ENCODE measurements around the gene CTSG.
"Not testable (repeated sequence)": the region's sequence is repeated elsewhere in the genome, so short reads cannot be mapped to it uniquely, and the experiment has no call there.

CTSG gene

DNA sequence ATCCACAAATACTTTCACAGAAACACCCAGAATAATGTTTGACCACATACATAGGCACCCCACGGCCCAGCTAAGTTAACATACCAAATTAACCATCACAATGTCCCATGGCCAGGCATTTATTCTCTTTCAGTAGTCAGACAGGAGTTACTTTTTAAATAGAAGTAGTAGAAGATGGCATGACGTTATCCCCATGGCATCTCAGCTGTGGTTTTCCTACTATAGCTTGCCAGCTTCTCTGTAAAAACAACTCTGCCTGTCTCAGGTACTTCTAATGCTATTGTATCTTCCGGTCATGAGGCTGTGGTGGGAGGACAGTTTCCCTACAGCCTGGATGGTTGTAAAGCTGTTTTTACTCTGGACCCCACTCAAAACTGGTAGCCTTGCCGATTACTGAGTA, 19.3 kb downstream of the CTSG start:
- TF ChIP-seq, protein P1, sequence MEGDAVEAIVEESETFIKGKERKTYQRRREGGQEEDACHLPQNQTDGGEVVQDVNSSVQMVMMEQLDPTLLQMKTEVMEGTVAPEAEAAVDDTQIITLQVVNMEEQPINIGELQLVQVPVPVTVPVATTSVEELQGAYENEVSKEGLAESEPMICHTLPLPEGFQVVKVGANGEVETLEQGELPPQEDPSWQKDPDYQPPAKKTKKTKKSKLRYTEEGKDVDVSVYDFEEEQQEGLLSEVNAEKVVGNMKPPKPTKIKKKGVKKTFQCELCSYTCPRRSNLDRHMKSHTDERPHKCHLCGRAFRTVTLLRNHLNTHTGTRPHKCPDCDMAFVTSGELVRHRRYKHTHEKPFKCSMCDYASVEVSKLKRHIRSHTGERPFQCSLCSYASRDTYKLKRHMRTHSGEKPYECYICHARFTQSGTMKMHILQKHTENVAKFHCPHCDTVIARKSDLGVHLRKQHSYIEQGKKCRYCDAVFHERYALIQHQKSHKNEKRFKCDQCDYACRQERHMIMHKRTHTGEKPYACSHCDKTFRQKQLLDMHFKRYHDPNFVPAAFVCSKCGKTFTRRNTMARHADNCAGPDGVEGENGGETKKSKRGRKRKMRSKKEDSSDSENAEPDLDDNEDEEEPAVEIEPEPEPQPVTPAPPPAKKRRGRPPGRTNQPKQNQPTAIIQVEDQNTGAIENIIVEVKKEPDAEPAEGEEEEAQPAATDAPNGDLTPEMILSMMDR (IDR thresholded peaks at IDR 0.05; ENCODE audit: borderline replicate concordance, control extremely low read depth, extremely low read depth, insufficient read depth, missing control alignments) = no peak
- DNase-seq (ENCODE audit: low spot score) = no peak
- in situ Hi-C loops (cut with MboI; ENCODE audit: low sequenced_read_pairs, unreplicated experiment) = no loop called here

DNA sequence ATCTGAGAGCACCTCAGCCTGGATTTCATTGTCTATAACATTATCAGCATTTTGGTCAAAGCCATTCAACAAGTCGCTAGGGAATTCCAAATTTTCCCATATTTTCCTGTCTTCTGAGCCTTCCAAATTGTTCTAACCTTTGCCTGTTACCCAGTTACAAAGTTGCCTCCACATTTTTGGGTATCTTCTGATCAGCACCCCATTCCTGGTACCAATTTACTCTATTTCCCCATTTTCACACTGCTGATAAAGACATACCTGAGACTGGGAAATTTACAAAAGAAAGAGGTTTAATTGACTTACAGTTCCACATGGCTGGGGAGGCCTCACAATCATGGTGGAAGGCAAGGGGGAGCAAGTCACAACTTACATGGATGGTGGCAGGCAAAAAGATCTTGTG, 27.0 kb downstream of the CTSG start:
- DNase-seq (ENCODE audit: low spot score); in situ Hi-C loops (cut with MboI; ENCODE audit: low sequenced_read_pairs, unreplicated experiment): not testable (repeated sequence)

DNA sequence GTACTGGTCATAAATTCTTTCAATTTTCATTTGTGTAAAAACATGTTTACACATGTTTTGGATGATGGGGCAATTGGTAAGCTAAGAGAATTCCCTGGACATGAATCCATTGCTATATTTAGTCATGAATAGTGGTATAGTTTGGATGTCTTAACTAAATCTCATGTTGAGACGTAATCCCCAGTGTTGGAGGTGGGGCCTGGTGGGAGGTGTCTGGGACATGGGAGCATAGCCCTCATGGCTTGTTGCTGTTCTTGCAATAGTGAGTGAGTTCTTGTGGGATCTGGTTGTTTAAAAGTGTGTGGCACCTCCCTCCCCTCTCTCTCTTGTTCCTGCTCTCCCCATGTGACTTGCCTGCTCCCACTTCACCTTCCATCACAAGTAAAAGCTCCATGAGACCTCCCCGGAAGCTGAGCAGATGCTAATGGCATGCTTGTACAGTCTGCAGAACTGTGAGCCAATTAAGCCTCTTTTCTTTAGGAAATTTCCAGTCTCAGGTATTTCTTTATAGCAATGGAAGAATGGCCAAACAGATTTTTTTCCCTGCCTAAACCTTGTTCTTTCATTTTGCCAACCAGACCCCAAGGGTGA, 33.6 kb downstream of the CTSG start:
- DNase-seq (ENCODE audit: low spot score) = no peak
- TF ChIP-seq, protein P1 (IDR thresholded peaks at IDR 0.05; ENCODE audit: borderline replicate concordance, control extremely low read depth, extremely low read depth, insufficient read depth, missing control alignments) = no peak
- in situ Hi-C loops (cut with MboI; ENCODE audit: low sequenced_read_pairs, unreplicated experiment) = no loop called here

DNA sequence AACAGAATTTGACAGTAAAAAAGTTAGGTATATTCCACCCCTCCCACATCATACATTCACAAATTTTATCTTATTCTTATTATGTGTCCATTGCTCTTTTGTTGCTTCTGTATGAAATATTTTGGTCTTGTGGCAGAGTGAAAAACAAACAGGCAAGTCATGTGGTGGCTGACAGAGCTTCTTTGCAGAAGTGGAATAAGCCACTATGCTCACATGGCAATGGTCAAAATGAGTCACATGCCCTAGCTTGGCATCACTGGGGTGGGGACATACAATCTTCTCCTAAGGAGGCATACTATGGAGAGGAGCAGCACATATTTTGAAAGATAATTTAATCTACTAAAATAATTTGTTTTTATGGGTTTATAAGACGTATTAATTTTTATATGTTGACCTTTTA, 40.3 kb downstream of the CTSG start:
- in situ Hi-C loops (cut with MboI; ENCODE audit: low sequenced_read_pairs, unreplicated experiment) = no loop called here
- DNase-seq (ENCODE audit: low spot score) = no peak
- TF ChIP-seq, protein P1 (IDR thresholded peaks at IDR 0.05; ENCODE audit: borderline replicate concordance, control extremely low read depth, extremely low read depth, insufficient read depth, missing control alignments) = no peak

DNA sequence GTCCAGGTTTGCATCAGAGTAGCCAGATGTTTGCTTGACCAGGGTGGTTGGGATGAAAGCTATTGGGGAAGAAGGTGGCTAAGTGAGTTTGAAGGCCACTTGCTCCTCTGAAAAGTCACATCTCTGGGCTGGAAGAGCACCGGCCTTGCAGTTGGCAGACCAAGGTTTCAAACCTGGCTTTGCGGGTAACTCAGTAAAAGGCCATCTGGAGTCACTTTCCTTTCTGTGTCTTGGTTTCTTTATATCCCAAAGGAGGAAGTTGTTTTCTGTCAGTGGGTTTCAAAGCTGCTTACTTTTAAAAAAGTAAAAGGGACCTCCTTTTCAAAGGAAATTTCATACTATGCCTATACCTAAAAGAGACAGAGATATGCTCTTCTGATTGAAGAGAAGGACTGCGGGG, 41.8 kb downstream of the CTSG start:
- TF ChIP-seq, protein P1 (IDR thresholded peaks at IDR 0.05; ENCODE audit: borderline replicate concordance, control extremely low read depth, extremely low read depth, insufficient read depth, missing control alignments) = no peak
- in situ Hi-C loops (cut with MboI; ENCODE audit: low sequenced_read_pairs, unreplicated experiment) = no loop called here
- no peak for DNase-seq (ENCODE audit: low spot score)

DNA sequence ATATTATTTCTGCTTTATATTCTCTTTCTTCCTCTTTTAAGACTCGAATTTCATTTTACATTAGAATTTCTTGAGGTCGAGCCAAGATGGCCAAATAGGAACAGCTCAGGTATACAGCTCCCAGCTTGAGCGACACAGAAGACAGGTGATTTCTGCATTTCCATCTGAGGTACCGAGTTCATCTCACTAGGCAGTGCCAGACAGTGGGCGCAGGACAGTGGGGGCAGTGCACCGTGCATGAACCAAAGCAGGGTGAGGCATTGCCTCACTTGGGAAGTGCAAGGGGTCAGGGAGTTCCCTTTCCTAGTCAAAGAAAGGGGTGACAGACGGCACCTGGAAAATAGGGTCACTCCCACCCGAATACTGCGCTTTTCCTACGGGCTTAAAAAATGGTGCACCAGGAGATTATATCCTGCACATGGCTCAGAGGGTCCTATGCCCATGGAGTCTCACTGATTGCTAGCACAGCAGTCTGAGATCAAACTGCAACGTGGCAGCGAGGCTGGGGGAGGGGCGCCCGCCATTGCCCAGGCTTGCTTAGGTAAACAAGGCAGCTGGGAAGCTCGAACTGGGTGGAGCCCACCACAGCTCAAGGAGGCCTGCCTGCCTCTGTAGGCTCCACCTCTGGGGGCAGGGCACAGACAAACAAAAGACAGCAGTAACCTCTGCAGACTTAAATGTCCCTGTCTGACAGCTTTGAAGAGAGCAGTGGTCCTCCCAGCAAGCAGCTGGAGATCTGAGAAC, 50.0 kb downstream of the CTSG start:
- DNase-seq (ENCODE audit: low spot score); in situ Hi-C loops (cut with MboI; ENCODE audit: low sequenced_read_pairs, unreplicated experiment): not testable (repeated sequence)
